Measurements from ENCODE around the gene RSPO3. TPM values are rescaled to one million over a fixed set of nuclear protein-coding genes. Genes with fewer than 3 reads are reported as not detected.

Gene RSPO3
- total RNA-seq, 6 donors from 2014 or later, result 0.22 to 6.7 (median 1.4) TPM

DNA sequence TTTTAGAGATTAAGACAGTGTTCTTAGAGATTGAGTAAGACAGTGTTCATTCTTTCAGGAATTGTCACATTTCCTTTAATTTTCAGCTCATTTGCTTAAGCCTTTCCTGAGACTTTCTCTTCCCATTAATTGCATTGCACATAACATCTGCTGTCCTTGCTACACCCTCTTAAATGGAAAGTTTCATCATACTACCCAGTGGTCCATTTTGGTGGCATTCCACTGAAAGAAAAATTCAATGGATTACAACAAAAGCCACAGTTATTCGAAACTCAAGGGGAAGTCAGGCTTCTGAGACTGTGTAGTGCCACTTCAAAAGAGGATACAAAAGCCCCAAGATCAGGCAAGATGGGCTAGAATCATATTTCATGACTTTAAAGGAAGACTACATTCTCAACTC is 64.0 kb downstream of the RSPO3 start:
- Histone ChIP-seq H3K27ac (no peak overlapping the region), H3K4me3 (no peak overlapping the region), H3K36me3 (no peaks in the 10 kb centered on the region), H3K4me1 (no peaks in the 10 kb centered on the region), H3K27me3 (no peaks in the 10 kb centered on the region), H3K9me3 (no peaks in the 10 kb centered on the region)
- no peak for ATAC-seq (ENCODE audit: low FRiP score in 2 of 2)
- WGBS, 2 donors, result 60 to 71% methylated on average over 1 of the region's 1 CpG
- no peak for DNase-seq
- TF ChIP-seq, protein P1, sequence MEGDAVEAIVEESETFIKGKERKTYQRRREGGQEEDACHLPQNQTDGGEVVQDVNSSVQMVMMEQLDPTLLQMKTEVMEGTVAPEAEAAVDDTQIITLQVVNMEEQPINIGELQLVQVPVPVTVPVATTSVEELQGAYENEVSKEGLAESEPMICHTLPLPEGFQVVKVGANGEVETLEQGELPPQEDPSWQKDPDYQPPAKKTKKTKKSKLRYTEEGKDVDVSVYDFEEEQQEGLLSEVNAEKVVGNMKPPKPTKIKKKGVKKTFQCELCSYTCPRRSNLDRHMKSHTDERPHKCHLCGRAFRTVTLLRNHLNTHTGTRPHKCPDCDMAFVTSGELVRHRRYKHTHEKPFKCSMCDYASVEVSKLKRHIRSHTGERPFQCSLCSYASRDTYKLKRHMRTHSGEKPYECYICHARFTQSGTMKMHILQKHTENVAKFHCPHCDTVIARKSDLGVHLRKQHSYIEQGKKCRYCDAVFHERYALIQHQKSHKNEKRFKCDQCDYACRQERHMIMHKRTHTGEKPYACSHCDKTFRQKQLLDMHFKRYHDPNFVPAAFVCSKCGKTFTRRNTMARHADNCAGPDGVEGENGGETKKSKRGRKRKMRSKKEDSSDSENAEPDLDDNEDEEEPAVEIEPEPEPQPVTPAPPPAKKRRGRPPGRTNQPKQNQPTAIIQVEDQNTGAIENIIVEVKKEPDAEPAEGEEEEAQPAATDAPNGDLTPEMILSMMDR (IDR thresholded peaks at IDR 0.05), result no peak
- TF ChIP-seq EP300 (IDR thresholded peaks at IDR 0.05) (no peak), POLR2A (IDR thresholded peaks at IDR 0.05) (no peak), POLR2AphosphoS5 (IDR thresholded peaks at IDR 0.05) (no peak)

DNA sequence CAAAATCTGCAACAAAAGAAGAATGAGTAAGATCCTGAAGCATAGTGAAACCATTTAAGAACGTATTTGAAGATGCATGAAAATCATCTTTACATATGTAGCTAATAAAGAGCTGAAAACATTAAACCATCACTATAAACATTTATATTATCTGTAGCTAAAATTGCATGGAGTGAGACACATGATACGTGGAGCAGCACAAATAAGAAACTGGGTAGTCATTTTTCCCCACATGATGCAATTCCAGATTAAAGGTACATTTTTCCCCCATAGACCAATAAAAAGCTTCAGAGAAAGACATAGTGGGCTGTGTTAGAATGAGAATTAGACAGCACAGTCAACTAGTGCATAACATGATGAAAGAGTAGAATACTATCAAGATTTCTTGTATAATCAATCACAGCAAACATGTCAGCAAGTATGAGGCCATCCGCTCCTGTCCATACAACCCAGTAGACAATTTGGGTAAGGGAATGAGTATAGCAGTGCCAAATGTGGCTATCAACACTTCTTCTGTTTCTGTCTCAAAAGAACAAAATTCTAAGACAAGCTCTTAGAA is 67.0 kb downstream of the RSPO3 start:
- ATAC-seq (ENCODE audit: low FRiP score in 2 of 2), result no peak
- WGBS, 2 donors, result 87 to 90% methylated on average over 3 of the region's 3 CpGs
- Histone ChIP-seq H3K9me3 (no peaks in the 10 kb centered on the region), H3K4me3 (no peak overlapping the region), H3K27ac (no peak overlapping the region), H3K36me3 (no peaks in the 10 kb centered on the region), H3K4me1 (no peaks in the 10 kb centered on the region), H3K27me3 (no peaks in the 10 kb centered on the region)
- no peak for TF ChIP-seq POLR2A (IDR thresholded peaks at IDR 0.05)
- no peak for TF ChIP-seq EP300 (IDR thresholded peaks at IDR 0.05)
- no peak for TF ChIP-seq POLR2AphosphoS5 (IDR thresholded peaks at IDR 0.05)
- TF ChIP-seq, protein P1 (IDR thresholded peaks at IDR 0.05), result no peak
- no peak for DNase-seq

DNA sequence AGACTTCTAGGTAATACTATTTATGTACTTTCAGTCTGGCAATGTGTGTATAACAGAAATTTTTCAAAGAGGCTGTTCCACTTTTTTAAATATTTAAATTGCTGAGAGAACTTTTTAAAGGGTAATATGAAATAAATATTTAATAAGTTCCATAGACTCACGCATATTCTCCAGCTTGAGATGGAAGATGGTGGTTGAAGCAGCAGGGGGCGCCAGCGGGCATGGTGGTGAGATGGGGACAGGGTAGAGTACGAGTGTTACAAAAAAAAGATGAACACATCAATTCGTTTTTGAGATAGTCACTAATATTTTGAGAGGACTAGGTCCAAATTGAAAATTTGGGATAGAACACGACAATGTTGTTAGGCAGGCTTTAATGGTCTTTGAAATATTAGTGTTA is 68.4 kb downstream of the RSPO3 start:
- DNase-seq, result peak; percentile 68 to 69
- Histone ChIP-seq H3K4me3 (no peak overlapping the region), H3K9me3 (no peaks in the 10 kb centered on the region), H3K4me1 (no peaks in the 10 kb centered on the region), H3K36me3 (no peaks in the 10 kb centered on the region), H3K27ac (no peak overlapping the region), H3K27me3 (no peaks in the 10 kb centered on the region)
- 50 to 52% methylated on average over 6 of the region's 6 CpGs for WGBS, 2 donors
- ATAC-seq (ENCODE audit: low FRiP score in 2 of 2), result peak in 1 of 2 donors; percentile 75
- TF ChIP-seq, protein P1 (IDR thresholded peaks at IDR 0.05), result peak in 4 of 6 experiments; percentile 22 to 34 (median 28)
- TF ChIP-seq POLR2AphosphoS5 (IDR thresholded peaks at IDR 0.05) (no peak), EP300 (IDR thresholded peaks at IDR 0.05) (no peak), POLR2A (IDR thresholded peaks at IDR 0.05) (no peak)

DNA sequence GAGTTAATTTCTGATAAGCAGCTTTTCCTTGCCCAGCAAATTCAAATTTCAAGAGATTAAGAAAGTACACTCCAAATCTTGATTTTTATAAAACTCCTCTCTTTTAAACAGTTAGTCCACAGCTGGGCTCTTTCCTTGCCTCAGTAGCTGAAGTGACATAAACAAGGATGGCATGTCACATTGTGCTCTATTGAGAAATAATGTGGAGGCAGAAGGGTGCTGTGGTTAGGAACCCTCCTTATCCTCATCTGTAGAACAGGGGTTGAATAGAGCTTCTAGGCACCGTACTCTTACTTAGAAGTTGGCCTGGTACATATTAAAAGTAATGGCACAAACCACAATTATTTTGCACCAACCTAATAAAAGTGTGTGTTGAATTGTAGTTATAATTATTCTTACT is 70.3 kb downstream of the RSPO3 start:
- ATAC-seq (ENCODE audit: low FRiP score in 2 of 2) (no peak), DNase-seq (no peak)

More for the DNA sequence above, 70.3 kb downstream of the RSPO3 start:
- Histone ChIP-seq H3K4me1 (peaks cover 3 to 13% (median 4%) of the 10 kb centered on the region in 4 donors), H3K4me3 (no peak overlapping the region), H3K27ac (no peak overlapping the region), H3K27me3 (no peaks in the 10 kb centered on the region), H3K36me3 (no peaks in the 10 kb centered on the region), H3K9me3 (no peaks in the 10 kb centered on the region)
- TF ChIP-seq, protein P1 (IDR thresholded peaks at IDR 0.05), result no peak
- no peak for TF ChIP-seq EP300 (IDR thresholded peaks at IDR 0.05)
- TF ChIP-seq POLR2A (IDR thresholded peaks at IDR 0.05), result no peak
- TF ChIP-seq POLR2AphosphoS5 (IDR thresholded peaks at IDR 0.05), result no peak
- WGBS, 2 donors, result 74 to 82% methylated on average over 1 of the region's 1 CpG

Data from upper lobe of left lung (tissue), 6 donors.